ENCODE measurements around the gene RHOT2.

RHOT2 gene

DNA sequence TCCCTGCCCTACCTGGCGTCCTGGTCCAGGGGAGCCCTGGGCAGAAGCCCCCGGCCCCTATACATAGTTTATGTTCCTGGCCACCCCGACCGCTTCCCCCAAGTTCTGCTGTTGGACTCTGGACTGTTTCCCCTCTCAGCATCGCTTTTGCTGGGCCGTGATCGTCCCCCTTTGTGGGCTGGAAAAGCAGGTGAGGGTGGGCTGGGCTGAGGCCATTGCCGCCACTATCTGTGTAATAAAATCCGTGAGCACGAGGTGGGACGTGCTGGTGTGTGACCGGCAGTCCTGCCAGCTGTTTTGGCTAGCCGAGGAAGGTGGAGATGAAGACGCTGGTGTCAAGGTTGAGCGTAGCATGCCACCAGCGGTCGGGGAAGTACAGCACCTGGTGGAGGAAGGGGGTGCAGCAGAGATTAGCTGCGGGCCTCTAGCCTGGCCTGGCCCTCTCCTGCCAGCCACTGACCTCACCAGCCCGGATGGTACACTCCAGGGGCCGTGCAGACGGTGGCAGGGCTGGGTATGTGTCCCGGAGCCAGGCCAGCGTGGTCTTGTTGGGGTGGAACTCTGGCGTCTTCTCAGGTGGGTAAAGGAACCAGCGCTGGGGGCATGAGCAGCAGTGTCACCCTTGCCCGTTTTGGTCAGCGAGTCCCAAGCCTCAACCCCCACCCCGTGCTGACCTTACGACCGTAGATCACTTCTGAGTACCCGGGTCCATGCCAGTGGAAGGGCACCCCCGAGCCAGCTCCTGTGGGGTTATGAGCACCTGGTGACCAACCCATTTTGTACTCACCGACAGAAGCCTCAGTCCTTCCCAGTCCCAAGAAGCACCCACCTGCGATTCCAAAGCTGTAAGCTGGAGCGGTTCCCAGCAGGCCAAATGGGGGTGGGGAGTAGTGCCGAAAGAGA is 14.8 kb downstream of the RHOT2 start:
- no peak overlapping the region for H3K27ac ChIP-seq
- no peak overlapping the region for H3K4me3 ChIP-seq (ENCODE audit: low read depth in 1 of 2, low read length in 1 of 2)
- TF ChIP-seq, protein P1, sequence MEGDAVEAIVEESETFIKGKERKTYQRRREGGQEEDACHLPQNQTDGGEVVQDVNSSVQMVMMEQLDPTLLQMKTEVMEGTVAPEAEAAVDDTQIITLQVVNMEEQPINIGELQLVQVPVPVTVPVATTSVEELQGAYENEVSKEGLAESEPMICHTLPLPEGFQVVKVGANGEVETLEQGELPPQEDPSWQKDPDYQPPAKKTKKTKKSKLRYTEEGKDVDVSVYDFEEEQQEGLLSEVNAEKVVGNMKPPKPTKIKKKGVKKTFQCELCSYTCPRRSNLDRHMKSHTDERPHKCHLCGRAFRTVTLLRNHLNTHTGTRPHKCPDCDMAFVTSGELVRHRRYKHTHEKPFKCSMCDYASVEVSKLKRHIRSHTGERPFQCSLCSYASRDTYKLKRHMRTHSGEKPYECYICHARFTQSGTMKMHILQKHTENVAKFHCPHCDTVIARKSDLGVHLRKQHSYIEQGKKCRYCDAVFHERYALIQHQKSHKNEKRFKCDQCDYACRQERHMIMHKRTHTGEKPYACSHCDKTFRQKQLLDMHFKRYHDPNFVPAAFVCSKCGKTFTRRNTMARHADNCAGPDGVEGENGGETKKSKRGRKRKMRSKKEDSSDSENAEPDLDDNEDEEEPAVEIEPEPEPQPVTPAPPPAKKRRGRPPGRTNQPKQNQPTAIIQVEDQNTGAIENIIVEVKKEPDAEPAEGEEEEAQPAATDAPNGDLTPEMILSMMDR (IDR thresholded peaks at IDR 0.05) = no peak

DNA sequence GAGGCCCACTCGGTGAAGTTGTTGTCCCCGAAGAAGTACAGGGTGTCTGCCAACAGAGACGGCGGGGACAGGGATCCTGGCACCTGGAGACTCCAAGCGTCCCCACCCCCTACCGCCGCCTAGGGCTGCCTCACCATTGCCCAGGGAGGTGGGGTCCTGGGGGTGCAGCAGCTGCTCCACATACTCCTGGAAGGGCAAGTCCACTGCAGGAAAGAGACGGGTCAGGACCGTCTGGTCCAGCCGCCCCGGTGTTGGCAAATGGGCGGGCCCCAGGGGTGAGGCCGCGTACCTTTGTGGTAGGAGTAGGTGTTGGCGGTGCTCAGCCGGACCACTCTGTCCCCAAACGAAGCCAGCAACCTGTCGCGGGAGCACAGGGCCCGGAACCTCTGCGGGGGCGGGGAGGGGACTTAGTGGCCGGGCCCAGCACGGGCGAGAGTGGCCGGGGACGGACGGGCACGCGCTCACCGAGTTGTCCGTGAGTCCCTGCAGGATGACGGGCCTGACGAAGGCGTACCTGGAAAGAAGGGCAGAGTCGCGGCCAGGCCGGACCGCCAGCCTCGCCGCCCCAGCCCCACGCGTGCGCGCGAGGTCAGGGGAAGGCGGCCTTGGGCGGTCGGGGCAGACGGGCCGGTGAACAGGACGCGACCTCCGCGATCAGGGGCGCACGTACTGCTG is 15.6 kb downstream of the RHOT2 start:
- TF ChIP-seq, protein P1 (IDR thresholded peaks at IDR 0.05) = no peak
- Histone ChIP-seq H3K4me3 (ENCODE audit: low read depth in 1 of 2, low read length in 1 of 2) (peak overlapping the region; percentile 81 to 82), H3K4me1 (ENCODE audit: control insufficient read depth in 1 of 2, insufficient read depth in 1 of 2, low read depth in 1 of 2, low read length in 1 of 2) (peaks cover 33 to 53% of the 10 kb centered on the region in 2 experiments), H3K9me3 (no peaks in the 10 kb centered on the region), H3K36me3 (peaks cover 20% of the 10 kb centered on the region), H3K27me3 (no peaks in the 10 kb centered on the region), H3K27ac (peak overlapping the region; percentile 88)

More for the DNA sequence above, 14.8 kb downstream of the RHOT2 start:
- peaks cover 33 to 54% of the 10 kb centered on the region in 2 experiments for H3K4me1 ChIP-seq (ENCODE audit: control insufficient read depth in 1 of 2, insufficient read depth in 1 of 2, low read depth in 1 of 2, low read length in 1 of 2)
- no peaks in the 10 kb centered on the region for H3K9me3 ChIP-seq
- H3K27me3 ChIP-seq = peaks cover 7% of the 10 kb centered on the region
- peaks cover 20% of the 10 kb centered on the region for H3K36me3 ChIP-seq

DNA sequence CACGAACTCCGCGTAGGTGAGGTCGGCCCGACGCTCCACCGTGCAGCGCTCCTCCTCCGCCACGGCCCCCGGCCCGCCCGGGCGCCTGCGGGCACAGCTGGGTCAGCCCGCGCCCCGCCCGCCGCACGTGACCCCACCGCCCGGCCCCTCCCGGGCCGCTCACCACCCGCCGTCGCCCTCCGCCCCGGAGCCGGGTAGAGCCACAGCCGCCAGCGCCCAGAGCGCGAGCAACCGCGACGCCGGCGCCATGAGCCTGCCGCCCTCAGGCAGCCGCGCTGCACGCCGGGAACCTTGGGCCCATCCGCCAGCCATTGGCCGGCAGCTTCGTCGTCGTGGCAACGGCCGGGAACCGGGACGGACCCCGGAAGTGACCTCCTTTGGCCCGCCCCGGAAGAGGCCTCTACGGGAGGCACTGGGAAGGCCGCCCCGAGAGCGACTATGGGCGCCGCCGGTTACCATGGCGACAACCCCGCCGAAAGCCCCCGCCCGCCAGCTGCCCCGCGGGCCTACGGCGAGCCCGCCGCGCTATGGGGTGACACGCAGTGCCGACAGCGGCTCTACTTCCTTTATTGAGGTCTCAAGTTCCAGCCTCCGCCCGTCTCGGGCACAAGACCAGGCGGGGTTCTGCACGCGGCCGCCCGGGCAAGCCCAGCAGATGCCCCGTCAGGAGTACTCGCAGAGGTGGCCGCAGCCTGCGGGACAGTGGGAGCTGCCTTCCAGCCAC is 16.3 kb downstream of the RHOT2 start, which contains the start of gene JMJD8:
TSS of gene JMJD8 (minus strand) at position 264 of the 724 bp plus-strand sequence. CDS start at position 249, 15 bp downstream.
- TF ChIP-seq, protein P1 (IDR thresholded peaks at IDR 0.05) = no peak
- Histone ChIP-seq H3K36me3 (peaks cover 20% of the 10 kb centered on the region), H3K4me1 (ENCODE audit: control insufficient read depth in 1 of 2, insufficient read depth in 1 of 2, low read depth in 1 of 2, low read length in 1 of 2) (peaks cover 35 to 50% of the 10 kb centered on the region in 2 experiments), H3K9me3 (no peaks in the 10 kb centered on the region), H3K27ac (peak within 1 kb of the TSS; percentile 88), H3K4me3 (ENCODE audit: low read depth in 1 of 2, low read length in 1 of 2) (peak within 1 kb of the TSS; percentile 81 to 82), H3K27me3 (no peaks in the 10 kb centered on the region)

DNA sequence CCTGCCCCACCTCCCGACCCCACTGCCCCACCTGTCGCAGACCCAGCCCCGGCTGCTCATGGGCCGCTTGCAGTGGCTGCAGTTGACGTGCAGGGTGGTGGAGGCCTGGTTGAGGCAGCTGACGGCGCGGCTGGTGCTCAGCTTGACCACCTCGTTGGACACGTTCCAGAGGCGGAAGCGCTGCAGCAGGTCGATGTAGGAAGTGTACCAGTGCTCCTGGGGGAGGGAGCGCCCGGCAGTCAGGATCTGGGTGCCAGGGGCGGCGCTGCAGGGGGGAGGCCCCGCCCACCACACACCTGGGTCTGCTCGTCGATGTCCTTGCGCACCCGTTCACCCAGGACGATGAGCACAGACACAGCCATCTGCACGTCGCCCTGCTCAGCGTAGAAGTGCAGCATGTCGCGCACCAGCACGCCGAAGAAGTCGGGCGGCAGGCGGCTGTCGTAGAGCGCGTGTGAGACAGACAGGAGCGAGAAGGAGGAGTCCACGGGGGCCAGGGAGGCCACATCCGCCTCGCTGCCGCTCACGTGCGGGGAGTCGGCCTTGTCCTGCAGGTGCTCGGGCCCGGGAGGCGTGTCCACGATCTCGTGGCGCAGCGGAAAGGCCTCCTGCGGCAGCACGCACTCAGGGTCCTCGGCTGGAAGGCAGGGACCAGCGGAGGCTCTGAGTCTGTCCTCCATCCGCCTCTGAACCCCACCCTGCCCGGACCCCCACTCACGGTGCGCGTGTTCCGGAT is 17.2 kb downstream of the RHOT2 start:
- TF ChIP-seq, protein P1 (IDR thresholded peaks at IDR 0.05) = no peak
- Histone ChIP-seq H3K4me1 (ENCODE audit: control insufficient read depth in 1 of 2, insufficient read depth in 1 of 2, low read depth in 1 of 2, low read length in 1 of 2) (peaks cover 43 to 49% of the 10 kb centered on the region in 2 experiments), H3K9me3 (no peaks in the 10 kb centered on the region), H3K27me3 (no peaks in the 10 kb centered on the region), H3K36me3 (peaks cover 20% of the 10 kb centered on the region), H3K4me3 (ENCODE audit: low read depth in 1 of 2, low read length in 1 of 2) (peak overlapping the region in 1 of 2 experiments; percentile 82), H3K27ac (peak overlapping the region; percentile 88)

DNA sequence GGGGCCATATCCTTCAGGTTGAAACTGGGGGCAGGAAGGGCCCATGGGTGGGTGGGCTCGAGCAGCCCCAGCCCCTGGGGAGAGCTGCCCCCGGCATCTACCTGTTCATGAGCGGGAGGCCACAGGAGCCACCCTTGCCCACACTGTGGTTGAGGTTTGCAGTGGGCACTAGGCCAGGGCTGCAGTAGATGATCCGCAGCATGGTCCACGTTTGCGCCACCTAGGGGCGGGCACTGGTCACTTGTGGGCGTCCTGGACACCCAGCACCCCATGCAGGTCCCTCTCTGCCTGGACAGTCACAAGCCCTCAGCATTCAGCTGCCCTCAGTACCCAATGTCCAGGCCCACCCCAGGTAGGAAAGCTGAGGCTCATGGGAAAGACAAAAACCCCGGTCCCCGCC is 18.0 kb downstream of the RHOT2 start:
- peaks cover 37 to 50% of the 10 kb centered on the region in 2 experiments for H3K4me1 ChIP-seq (ENCODE audit: control insufficient read depth in 1 of 2, insufficient read depth in 1 of 2, low read depth in 1 of 2, low read length in 1 of 2)
- H3K27ac ChIP-seq = no peak overlapping the region
- H3K36me3 ChIP-seq = peaks cover 20% of the 10 kb centered on the region
- H3K27me3 ChIP-seq = peaks cover 4% of the 10 kb centered on the region
- H3K4me3 ChIP-seq (ENCODE audit: low read depth in 1 of 2, low read length in 1 of 2) = no peak overlapping the region
- TF ChIP-seq, protein P1 (IDR thresholded peaks at IDR 0.05) = no peak
- no peaks in the 10 kb centered on the region for H3K9me3 ChIP-seq
